Measurements from ENCODE around the gene LIPC. TPM values are rescaled to one million over a fixed set of nuclear protein-coding genes. Genes with fewer than 3 reads are reported as not detected.

The LIPC gene
- total and polyA plus RNA-seq, 2 of the 4 experiments (the other 2 are of a cell fraction), result 0.07 TPM; not detected in 1

DNA sequence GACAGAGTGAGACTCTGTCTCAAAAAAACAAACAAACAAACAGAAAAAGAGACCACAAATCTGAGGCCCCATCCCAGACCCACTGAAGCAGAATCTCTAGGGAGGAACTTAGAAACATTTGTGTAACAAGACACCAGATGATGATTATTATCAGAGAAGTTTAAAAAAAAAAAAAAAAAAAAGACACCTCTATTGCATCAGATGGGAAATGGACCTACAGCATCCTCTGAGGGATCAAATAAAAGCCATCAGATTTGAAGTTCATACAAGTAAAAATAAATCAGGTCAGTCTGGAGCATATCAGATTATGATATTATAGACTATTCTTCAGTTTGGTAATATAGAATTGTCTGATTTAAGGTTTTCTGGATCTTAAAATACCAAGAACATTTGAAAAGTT is 21.9 kb upstream of the LIPC start:
- Histone ChIP-seq H3K4me1 (ENCODE audit: control insufficient read depth, insufficient read depth, low read length) (no peaks in the 10 kb centered on the region), H3K4me2 (ENCODE audit: low read depth, low read length) (peak overlapping the region; percentile 92; the same call in 1 of the 2 replicates), H3K9me1 (ENCODE audit: insufficient read depth, low read length) (0 out of 2 replicates have a peak, but pooled peaks cover 4% of the 10 kb centered on the region), H4K5ac (ENCODE audit: low read depth, low read length) (0 out of 2 replicates have a peak overlapping the region, but pooled peaks have one; percentile 79), H2BK5ac (ENCODE audit: low read depth, low read length, poor library complexity, severe bottlenecking) (no peak overlapping the region), H2AK9ac (replicated peaks; ENCODE audit: low read depth, low read length, poor library complexity) (no peak overlapping the region), H3K36me3 (ENCODE audit: control insufficient read depth, insufficient read depth, low read length) (no peaks in the 10 kb centered on the region), H3K27me3 (ENCODE audit: control insufficient read depth, insufficient read depth, low read length) (no peaks in the 10 kb centered on the region), H3K4me3 (ENCODE audit: insufficient read depth, low read depth, low read length) (no peak overlapping the region), H2BK20ac (ENCODE audit: low read depth, low read length) (no peak overlapping the region), H3K18ac (ENCODE audit: low read depth, low read length) (no peak overlapping the region), H3K56ac (ENCODE audit: extremely low read depth, insufficient read depth, low read length) (no peak overlapping the region), H3K79me1 (ENCODE audit: low read depth in 1 of 2, low read length in 2 of 2) (no peaks in the 10 kb centered on the region), H3K23ac (ENCODE audit: low read depth, low read length) (no peak overlapping the region), H2BK15ac (ENCODE audit: low read depth, low read length) (no peak overlapping the region), H3K27ac (ENCODE audit: insufficient read depth, low read length) (no peak overlapping the region), H2AK5ac (ENCODE audit: low read depth, low read length) (no peak overlapping the region), H4K20me1 (ENCODE audit: insufficient read depth, low read length) (no peaks in the 10 kb centered on the region), H3K9ac (ENCODE audit: low read depth, low read length) (no peak overlapping the region), H4K8ac (ENCODE audit: low read depth in 2 of 2, low read length in 2 of 2) (peak overlapping the region; percentile 32 to 34; a peak in 2 of 4 replicates), H4K91ac (ENCODE audit: insufficient read depth, low read depth, low read length) (no peak overlapping the region), H3K9me3 (ENCODE audit: control insufficient read depth, insufficient read depth, low read length) (no peaks in the 10 kb centered on the region), H2AFZ (replicated peaks; ENCODE audit: low read length, poor library complexity) (no peak overlapping the region), H2BK120ac (ENCODE audit: low read depth, low read length) (peak overlapping the region; percentile 81), H3K14ac (replicated peaks; ENCODE audit: low read depth, low read length) (no peak overlapping the region), H3K4ac (ENCODE audit: low read depth, low read length) (no peak overlapping the region)
- DNase-seq, result no peak
- ChIA-PET POLR2A (ENCODE audit: unreplicated experiment) (no interaction called here), CTCF (no interaction called here)
- ATAC-seq (ENCODE audit: low read depth), result no peak
- dilution Hi-C loops (cut with HindIII; ENCODE audit: low sequenced_read_pairs, unreplicated experiment) (no loop called here), intact Hi-C loops (cut with micrococcal nuclease) (no loop called here), in situ Hi-C loops (cut with MboI; ENCODE audit: low sequenced_read_pairs) (no loop called here)
- TF ChIP-seq CEBPB (IDR thresholded peaks at IDR 0.05; ENCODE audit: low read depth, low read length), result no peak
- TF ChIP-seq, protein P1, sequence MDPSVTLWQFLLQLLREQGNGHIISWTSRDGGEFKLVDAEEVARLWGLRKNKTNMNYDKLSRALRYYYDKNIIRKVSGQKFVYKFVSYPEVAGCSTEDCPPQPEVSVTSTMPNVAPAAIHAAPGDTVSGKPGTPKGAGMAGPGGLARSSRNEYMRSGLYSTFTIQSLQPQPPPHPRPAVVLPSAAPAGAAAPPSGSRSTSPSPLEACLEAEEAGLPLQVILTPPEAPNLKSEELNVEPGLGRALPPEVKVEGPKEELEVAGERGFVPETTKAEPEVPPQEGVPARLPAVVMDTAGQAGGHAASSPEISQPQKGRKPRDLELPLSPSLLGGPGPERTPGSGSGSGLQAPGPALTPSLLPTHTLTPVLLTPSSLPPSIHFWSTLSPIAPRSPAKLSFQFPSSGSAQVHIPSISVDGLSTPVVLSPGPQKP (IDR thresholded peaks at IDR 0.05; ENCODE audit: borderline replicate concordance, low read depth, low read length), result no peak
- no peak for TF ChIP-seq POLR2A (IDR thresholded peaks at IDR 0.05; ENCODE audit: low read depth, low read length)
- no peak for TF ChIP-seq RFX5 (IDR thresholded peaks at IDR 0.05; ENCODE audit: low read depth, low read length)
- TF ChIP-seq RCOR1 (IDR thresholded peaks at IDR 0.05; ENCODE audit: insufficient replicate concordance, low read length), result no peak
- no peak for TF ChIP-seq FOS (IDR thresholded peaks at IDR 0.05; ENCODE audit: low read depth, low read length)
- no peak for TF ChIP-seq SMC3 (IDR thresholded peaks at IDR 0.05; ENCODE audit: low read depth, low read length)
- TF ChIP-seq MAZ (IDR thresholded peaks at IDR 0.05; ENCODE audit: borderline replicate concordance, low read depth, low read length), result no peak
- no peak for TF ChIP-seq BHLHE40 (IDR thresholded peaks at IDR 0.05; ENCODE audit: low read depth, low read length)
- TF ChIP-seq RAD21 (IDR thresholded peaks at IDR 0.05; ENCODE audit: low read length), result no peak
- TF ChIP-seq, protein P2, sequence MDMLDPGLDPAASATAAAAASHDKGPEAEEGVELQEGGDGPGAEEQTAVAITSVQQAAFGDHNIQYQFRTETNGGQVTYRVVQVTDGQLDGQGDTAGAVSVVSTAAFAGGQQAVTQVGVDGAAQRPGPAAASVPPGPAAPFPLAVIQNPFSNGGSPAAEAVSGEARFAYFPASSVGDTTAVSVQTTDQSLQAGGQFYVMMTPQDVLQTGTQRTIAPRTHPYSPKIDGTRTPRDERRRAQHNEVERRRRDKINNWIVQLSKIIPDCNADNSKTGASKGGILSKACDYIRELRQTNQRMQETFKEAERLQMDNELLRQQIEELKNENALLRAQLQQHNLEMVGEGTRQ (IDR thresholded peaks at IDR 0.05; ENCODE audit: low read depth, low read length), result no peak
- TF ChIP-seq, protein P3, sequence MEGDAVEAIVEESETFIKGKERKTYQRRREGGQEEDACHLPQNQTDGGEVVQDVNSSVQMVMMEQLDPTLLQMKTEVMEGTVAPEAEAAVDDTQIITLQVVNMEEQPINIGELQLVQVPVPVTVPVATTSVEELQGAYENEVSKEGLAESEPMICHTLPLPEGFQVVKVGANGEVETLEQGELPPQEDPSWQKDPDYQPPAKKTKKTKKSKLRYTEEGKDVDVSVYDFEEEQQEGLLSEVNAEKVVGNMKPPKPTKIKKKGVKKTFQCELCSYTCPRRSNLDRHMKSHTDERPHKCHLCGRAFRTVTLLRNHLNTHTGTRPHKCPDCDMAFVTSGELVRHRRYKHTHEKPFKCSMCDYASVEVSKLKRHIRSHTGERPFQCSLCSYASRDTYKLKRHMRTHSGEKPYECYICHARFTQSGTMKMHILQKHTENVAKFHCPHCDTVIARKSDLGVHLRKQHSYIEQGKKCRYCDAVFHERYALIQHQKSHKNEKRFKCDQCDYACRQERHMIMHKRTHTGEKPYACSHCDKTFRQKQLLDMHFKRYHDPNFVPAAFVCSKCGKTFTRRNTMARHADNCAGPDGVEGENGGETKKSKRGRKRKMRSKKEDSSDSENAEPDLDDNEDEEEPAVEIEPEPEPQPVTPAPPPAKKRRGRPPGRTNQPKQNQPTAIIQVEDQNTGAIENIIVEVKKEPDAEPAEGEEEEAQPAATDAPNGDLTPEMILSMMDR (conservative IDR thresholded peaks at IDR 0.05; ENCODE audit: low read depth, low read length), result no peak
- BruUV-seq (replicated peaks), result no TSS peak

Measured in IMR-90 (cell line).